Iris pigment epithelial cell (primary cell): ENCODE measurements around the gene PAX9.

Experiments
- DNase-seq: peaks from one replicate; pipeline ENCODE4 v3.0.0-alpha.2; 2011; ENCODE audit warnings: low read depth

Gene PAX9

DNA sequence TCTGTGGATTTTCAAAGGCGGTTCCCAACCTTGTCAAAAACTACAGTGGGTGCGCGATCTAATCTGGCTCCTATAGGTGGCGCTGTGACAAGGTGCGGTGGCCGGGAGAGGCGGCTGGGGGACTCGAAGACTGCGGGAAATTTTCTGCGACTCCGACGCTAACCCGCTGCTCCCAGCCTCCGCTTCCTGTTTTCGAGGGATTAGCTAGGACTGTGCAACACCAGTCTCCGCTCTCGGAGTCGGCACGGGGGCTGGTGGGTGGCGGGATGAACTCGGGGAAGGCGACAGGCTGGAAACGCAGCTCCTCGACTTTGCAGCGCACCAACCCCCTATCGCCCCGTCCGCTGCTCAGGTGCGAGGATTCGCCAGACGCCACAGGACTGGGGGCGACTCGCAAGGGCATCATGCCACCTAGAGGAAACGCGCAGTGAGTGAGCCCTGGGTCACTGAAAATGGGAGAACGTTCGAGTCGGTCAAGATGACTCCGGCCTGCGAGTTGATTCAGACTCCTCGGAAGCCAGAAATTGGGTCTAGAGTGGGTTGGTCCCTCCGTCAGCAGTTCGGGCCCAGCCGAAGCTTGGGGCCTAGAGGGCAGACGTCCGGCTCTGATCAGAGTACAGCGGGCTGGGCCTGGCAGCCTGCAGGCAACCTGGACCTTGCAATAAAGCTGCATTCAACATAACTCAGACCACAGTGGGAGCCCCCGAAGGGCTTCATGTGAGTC is 5.5 kb upstream of the PAX9 start:
- no peak for DNase-seq

- no peak for DNase-seq
Measured at GRCh38 chr14:36656687-36657398, 4.8 kb upstream of the PAX9 start.

- DNase-seq, result no peak
Measured at GRCh38 chr14:36657399-36658122, 4.1 kb upstream of the PAX9 start.

GRCh38 chr14:36658123-36659009 is 3.3 kb upstream of the PAX9 start:
- DNase-seq, result no peak

DNA sequence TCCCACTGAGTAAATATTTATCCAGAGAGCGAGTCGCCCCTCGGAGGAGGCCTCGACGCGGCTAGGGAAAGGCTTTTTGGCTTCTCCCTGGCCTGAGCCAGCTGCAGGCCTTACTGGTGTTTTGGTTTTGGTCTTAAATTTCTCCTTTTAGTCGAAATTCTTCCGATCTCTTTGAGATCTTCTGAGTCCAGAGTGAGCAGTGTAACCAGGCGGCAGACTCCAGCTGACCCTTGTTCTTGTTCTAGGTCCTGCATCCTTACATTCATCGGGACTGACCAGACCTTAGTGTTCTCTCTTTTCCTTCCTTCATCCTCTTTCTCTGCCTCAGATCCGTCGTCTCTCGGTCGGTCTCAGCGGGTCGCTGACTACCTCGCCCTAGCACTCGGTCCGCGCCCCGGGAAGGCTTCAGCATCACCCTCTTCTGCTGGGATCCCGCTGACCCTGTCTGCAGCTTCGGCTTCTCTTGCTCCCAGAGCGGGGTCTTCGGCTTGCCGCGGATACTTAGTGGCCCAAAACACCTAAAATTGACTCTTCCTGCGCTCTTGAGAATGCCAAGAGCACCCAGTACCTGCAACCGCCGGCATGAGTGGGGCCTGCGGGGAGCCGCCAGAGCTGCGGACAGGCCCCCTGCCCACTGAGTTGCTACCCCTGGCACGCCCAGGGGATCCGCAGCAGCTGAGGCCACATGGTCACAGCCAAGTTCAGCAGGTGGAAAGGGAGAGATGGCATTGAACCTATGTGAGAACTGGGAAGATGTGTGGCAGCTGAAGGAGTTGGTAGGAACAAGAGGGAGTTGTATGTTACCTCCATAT is 2.4 kb upstream of the PAX9 start:
- DNase-seq, result no peak

GRCh38 chr14:36659822-36660735 is 1.6 kb upstream of the PAX9 start:
- no peak for DNase-seq

DNA sequence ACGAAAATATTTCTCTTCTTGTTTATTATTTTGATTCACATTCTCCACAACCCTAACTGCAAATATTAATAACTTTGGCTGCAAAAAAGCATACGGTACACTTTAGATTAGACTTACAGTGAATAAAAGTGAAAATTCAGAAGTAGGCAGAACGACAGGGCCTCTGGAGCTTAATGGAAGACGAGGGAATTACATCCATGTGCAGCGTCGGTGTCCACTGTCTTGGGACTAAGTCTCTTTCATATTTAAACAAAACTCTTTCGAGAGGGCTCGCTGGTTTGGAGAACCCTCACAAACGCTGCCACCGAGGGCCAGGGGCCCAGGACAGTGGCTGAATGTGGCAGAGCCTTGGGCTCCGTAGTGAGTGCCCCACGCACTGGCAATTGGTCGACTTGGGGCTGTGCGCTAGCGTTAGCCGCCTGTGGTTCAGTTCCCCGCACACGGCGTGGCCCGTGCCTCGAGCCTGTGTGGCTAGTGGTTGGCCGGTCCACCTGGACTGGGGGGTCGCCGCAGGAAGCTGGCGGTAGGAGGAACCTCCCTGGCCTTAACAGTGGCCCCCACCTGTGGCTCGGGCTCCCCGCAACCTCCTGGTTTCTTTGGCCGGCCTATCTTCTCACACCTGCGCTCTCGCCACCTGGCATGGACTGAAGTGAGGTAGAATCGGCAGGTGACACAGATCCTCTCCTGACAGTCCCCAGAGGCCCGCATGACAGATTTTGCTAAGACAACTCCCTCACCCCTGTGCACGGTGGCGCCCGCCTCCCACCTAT is 739 bp upstream of the PAX9 start:
- DNase-seq, result no peak

- no peak for DNase-seq
Measured at GRCh38 chr14:36662258-36662542, 540 bp downstream of the PAX9 start.

DNA sequence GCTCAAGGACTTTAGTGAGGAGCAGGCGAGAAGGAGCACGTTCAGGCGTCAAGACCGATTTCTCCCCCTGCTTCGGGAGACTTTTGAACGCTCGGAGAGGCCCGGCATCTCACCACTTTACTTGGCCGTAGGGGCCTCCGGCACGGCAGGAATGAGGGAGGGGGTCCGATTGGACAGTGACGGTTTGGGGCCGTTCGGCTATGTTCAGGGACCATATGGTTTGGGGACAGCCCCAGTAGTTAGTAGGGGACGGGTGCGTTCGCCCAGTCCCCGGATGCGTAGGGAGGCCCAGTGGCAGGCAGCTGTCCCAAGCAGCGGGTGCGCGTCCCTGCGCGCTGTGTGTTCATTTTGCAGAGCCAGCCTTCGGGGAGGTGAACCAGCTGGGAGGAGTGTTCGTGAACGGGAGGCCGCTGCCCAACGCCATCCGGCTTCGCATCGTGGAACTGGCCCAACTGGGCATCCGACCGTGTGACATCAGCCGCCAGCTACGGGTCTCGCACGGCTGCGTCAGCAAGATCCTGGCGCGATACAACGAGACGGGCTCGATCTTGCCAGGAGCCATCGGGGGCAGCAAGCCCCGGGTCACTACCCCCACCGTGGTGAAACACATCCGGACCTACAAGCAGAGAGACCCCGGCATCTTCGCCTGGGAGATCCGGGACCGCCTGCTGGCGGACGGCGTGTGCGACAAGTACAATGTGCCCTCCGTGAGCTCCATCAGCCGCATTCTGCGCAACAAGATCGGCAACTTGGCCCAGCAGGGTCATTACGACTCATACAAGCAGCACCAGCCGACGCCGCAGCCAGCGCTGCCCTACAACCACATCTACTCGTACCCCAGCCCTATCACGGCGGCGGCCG is 1.1 kb downstream of the PAX9 start:
- DNase-seq, result no peak

- DNase-seq, result no peak
Measured at GRCh38 chr14:36663404-36664321, 2.0 kb downstream of the PAX9 start.

GRCh38 chr14:36664322-36665193 is 2.9 kb downstream of the PAX9 start:
- DNase-seq, result no peak

DNA sequence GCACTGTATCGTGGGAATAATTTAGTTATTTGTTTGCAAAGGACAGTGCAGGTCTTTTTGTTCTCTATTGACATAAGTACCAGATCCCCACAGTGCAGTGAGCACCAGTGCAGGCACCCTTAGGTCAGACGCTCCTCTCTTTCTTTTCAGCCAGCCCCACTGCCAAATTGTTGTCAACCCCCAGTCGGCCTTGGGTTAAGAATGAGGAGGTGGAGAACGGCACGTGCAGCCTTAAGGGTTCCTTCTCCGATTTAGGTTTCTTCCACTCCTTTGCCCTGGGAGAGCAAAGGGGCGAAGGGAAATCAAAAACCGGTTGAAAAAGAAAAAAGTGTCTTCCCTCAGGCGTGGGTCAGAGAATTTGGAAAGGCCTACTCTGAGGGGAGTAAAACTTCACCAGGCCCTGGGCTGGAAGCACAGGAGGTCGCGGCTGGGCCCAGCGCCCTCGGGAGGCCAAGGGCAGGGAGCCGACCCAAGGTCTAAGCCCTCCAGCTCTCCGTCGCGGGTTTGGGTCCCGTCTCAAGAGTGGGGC is 4.3 kb downstream of the PAX9 start:
- DNase-seq, result no peak

DNA sequence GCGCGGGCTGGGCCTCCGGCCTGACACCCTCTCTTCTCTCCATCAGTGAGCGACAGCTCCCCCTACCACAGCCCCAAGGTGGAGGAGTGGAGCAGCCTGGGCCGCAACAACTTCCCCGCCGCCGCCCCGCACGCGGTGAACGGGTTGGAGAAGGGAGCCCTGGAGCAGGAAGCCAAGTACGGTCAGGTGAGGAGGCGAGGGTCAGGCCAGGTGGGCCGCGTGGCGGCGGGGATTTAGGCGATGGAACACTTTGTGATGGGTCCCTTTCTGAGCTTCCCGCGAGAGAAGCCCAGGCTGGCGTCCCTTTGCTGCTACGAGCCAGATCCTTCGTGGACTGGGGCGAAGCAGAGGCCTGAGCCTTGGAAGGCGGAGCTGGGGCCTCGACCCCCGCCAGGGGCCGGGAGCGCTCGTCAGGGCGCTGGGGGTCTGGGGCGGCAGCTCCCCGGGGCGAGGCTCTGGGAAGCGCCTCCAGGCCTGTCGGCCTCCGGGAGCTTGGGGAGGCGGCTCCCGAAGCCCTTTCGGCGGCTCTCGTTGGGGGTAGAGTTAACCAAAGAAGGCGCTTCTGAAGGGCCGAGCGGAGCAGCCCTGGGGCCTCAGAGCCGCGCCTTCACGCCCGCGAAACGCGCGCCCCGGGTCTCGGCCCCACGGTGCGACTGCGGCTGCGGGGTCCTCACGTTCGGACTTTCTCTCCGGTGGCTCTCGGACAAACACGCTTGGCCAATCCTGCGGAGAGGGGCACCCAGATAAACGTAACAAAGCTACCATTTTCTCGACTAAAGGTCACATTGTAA is 5.0 kb downstream of the PAX9 start:
- no peak for DNase-seq

GRCh38 chr14:36667679-36668078 is 6.0 kb downstream of the PAX9 start:
- DNase-seq, result no peak

- DNase-seq, result no peak
Measured at GRCh38 chr14:36671149-36671548, 9.5 kb downstream of the PAX9 start.
